Cortex of kidney (tissue), 1 donor: ENCODE data around the gene UBA7.
"Not testable (repeated sequence)": the region's sequence is repeated elsewhere in the genome, so short reads cannot be mapped to it uniquely, and the experiment has no call there.

Experiments used
- DNase-seq: peaks from one replicate; lab custom pipeline; 2025; lab: John Stamatoyannopoulos, UW

UBA7 gene, protein sequence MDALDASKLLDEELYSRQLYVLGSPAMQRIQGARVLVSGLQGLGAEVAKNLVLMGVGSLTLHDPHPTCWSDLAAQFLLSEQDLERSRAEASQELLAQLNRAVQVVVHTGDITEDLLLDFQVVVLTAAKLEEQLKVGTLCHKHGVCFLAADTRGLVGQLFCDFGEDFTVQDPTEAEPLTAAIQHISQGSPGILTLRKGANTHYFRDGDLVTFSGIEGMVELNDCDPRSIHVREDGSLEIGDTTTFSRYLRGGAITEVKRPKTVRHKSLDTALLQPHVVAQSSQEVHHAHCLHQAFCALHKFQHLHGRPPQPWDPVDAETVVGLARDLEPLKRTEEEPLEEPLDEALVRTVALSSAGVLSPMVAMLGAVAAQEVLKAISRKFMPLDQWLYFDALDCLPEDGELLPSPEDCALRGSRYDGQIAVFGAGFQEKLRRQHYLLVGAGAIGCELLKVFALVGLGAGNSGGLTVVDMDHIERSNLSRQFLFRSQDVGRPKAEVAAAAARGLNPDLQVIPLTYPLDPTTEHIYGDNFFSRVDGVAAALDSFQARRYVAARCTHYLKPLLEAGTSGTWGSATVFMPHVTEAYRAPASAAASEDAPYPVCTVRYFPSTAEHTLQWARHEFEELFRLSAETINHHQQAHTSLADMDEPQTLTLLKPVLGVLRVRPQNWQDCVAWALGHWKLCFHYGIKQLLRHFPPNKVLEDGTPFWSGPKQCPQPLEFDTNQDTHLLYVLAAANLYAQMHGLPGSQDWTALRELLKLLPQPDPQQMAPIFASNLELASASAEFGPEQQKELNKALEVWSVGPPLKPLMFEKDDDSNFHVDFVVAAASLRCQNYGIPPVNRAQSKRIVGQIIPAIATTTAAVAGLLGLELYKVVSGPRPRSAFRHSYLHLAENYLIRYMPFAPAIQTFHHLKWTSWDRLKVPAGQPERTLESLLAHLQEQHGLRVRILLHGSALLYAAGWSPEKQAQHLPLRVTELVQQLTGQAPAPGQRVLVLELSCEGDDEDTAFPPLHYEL

DNA sequence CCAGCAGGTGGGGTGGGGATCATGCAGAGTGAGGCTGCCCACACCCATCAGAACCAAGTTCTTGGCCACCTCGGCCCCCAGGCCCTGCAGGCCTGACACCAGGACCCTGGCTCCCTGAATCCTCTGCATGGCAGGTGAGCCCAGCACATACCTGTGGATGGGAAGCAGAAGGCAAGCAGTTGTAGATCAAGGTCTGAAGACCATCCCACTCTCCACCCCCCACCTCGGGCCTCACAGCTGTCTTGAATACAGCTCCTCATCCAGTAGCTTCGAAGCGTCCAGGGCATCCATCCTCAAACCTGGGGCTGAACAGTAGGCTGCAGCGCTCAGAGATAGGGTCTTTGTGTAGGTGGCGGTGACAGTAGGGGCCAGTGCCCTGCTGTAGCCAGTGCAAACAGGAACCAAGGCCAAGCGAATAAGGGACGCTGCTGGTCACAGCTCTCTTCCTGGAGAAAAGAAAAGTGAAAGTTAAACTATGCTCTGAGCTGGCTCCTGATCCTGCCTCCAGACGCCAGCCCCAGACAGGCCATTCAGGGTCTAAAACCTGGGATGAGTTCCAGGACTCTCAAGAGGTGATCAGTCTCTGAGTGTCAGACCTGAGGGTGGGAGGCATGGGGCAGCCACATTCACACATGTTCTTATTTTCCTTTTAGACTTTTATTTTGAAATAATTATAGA lies at the start of gene UBA7:
UBA7 (minus strand) TSS at position 457 of the 678 bp plus-strand sequence; CDS start at position 291, 166 bp downstream.
- DNase-seq, result no peak

DNA sequence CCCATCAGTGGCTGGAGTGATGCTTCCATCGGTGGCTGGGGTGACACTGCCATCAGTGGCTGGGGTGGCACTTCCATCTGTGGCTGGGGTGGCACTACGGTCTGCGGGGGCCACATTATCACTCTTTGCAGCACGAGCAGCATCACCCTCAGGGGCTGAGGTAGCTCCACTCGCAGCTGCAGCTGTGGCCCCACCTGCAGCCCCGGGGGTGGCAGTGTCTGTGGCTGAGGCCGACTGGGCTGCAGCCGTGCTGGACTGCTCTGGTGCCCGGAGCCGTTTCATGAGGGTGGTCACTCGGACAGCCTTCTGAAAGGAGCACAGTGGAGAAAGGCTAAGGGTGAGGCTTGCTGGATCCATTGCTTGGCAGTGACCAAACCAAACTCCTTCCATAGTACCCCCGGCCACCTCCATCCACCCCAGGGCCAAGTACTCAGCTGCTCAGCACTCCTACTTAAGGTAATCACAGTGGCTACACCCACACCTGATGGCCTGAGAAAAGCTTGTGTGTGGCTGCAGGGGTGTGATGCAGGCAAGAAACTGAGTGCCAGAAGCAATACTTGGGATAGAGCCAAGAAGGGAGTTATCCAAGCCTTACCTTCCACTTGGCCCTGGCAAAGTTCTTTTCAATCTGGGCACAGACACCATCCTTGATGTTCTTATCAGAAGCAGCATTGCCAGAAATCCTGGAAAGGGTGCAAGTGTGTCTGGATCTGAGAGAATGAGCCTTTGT lies 46.0 kb upstream of the UBA7 start:
- no peak for DNase-seq

DNA sequence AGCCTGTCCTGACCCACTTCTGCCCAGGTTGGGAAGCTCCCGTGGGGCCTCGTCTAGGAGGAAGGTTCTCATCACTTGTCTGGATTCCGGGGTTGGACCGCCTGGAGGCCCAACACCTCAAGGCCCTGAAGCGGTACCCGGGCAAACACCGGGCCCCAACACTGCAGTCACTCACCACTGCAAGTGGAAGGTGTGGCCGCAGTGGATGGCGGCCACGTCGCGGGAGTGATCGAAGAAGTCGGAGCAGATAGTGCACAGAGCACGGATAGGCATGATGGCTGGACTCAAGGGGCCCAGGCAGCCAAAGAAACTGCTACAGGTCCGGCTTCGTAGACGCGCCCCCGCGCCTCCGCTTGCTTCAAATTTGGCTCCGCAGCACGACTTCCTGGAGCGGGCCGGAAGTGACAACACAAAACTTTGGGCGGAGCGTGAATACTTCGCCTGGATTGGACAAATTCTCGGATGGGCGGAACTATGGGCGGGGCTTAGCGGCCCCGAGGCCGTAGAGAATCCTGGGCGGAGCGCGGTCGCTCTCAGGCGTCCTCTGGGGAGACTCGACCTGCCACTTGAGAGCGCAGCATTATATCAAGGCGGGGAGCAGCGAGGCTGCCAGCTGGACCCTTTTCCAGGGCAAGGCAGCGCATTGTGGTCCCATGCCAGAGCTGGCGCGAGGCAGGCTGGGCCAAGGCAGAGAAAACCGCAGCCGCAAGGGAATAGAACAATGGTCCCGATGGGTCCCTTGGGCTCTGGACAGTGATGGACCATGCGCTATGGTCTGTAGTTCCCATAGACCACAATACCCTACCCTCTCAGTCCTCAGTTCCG lies 42.6 kb upstream of the UBA7 start, which contains the start of gene TRAIP:
TRAIP (minus strand) TSS at position 384 of the 825 bp plus-strand sequence; CDS start at position 273, 111 bp downstream.
- no peak for DNase-seq

DNA sequence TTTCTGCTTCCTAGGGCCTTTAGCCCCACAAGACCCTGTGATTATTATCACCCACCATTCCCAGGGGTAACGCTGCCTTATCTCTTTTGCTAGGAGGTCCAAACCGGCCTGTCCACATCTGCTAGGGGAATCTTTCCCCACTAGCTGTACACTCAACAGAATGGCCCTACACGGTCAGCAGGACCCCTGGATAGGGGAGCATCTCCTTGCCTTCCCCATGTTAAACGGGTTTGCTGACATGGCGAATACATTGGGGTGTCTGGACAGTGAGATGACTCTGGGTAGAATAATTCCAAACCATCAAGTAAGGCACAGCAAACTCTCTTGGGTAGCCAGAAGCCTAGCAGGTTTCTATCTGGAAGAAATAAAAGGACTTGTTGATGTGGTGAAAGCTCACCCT lies 41.9 kb upstream of the UBA7 start:
- DNase-seq, result no peak

DNA sequence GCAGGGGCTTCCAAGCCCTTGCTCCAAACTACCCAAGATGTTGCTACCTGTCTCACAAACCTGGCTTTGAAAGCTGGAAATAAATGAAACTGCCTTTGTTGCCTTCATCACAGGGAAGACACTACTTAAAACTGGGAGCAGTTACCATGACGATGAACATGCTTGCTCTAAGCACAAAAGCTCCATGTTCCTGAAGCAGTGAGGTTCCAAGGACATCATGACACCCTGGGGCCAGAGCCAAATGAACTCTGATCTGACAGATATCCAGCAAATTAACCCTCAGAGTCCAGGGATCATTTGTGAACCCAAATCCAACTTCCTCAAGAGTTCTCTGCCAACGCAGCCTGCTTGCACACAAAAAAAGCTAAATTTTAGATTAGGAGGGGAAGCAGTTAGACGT lies 31.9 kb upstream of the UBA7 start:
- DNase-seq, result no peak

DNA sequence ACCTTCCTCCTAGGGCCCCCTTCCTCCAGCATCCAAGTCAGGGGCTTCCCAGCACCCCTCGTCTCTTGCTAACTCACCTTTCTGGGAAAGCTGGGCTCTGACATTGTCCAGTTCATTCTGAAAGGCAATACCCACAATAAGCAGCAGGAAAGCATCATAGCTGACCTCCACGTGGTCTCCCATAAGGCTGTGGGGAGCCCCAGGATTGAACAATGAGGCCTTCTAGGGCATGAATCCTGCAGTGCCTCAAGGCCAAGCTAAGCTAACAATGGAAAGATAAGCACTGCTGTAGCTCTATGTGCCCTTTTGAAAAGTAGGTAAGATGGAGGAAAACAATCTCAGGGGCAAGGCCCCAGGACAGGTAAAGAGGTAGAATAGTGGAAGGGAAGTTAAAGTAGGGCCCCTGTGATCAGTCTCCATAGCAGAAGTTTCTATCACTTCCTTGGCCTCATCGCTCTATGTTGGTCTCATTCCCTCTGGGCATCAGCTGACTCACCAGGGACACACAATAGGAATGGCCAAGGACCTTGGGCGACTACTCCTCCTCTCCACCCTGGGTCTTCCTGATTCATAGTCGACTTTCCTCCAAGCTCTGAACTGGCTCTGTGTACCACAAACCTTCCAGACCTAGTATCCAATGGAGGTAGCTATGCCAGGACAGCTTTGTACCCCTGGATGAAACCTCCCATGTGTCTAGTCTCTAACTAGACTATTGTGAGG lies 30.9 kb upstream of the UBA7 start:
- no peak for DNase-seq

DNA sequence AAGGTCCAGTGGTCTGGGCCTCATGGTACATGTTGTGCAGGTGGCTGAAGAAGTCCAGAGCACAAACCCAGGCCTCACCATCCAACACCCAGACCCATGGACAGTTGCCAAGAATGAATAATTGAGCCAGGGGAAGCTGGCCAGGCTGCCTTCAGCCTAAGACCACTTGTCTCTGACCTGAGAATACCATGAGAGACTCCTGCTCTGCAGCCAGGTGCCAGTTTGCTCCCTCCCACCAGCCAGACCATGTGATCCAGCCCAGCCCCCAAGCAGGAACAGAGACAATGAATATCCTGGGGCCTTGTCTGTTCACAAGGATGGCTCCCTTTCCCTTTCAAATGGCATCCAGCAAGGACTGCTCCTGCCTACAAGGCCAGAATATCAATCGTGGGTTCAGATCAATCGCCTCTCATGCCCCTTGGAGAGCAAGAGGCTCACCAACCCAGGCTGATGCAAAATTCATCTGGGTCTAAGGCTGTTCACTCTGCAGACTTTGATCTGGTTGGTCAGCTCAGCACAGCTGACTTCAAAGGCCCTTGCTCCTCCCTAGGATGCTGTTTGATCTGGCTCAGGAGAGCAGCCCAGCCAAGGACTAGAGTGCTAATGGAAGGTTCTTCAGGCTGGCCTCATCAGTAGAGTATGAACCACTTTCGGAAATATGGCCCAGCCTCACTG lies 29.2 kb upstream of the UBA7 start:
- no peak for DNase-seq

DNA sequence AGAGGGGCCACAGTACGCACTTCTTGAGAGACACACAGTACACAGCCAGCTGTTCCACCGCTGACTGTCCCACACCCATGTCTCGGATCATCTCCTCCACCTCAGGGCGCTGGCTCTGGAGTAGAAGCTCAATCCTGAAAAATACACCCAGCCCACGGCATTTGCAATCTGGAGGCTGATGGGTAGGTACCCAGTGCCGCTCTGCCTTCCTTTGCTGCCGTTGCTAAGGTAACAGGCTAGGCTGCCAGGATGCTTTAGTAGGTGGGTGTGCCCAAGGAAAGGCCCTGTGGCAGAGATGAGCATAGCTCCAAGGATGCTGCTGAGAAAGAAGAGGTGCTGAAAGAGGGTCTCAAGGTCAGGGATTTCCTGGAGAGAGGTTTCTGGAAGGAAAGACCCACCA lies 28.1 kb upstream of the UBA7 start:
- DNase-seq, result no peak

DNA sequence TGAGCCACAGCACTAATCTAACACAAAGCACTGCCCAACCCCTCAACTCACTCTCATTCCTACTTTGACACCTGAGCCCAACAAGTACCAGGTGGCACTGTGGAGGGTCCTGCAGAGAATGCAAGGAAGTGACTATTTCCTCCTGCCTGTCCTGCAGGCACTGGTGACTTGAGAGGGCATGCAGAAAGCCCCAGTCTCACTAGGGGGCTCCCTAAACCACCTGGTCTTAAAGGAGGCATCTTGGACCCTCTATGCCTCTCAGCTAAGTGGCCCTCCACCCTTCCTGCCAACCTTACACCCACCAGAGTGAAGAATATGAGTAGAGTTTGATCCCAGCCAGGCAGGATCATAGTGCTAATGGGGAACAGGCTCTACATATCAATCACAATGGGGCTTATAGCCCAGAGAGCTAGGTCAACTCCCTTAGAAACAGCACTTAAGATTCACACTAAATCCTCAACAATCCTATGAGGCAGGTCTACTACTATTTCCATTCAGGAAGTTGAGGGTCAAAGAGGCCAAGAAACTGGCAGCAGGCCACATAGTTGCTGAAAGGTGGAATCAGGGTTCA lies 27.5 kb upstream of the UBA7 start:
- no peak for DNase-seq

DNA sequence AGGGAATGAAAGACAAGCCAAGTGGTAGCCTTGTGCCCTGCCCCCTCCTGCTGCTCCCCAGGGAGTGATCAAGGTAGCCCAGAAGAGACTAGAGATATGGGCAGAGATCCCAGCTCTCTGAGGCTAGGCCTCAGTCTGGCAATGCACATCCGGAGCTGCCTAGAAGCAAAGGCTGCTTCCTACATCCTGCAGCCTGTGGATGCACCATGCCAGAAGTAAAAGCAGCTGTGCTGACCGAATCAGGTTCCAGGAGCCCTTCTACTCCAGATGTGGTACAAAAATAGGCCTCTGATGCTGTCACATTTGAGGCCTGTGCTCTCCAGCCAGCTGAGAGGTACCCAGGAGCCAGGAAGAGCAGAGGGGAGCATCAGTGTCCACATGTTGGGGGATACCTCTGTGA lies 26.6 kb upstream of the UBA7 start:
- no peak for DNase-seq

DNA sequence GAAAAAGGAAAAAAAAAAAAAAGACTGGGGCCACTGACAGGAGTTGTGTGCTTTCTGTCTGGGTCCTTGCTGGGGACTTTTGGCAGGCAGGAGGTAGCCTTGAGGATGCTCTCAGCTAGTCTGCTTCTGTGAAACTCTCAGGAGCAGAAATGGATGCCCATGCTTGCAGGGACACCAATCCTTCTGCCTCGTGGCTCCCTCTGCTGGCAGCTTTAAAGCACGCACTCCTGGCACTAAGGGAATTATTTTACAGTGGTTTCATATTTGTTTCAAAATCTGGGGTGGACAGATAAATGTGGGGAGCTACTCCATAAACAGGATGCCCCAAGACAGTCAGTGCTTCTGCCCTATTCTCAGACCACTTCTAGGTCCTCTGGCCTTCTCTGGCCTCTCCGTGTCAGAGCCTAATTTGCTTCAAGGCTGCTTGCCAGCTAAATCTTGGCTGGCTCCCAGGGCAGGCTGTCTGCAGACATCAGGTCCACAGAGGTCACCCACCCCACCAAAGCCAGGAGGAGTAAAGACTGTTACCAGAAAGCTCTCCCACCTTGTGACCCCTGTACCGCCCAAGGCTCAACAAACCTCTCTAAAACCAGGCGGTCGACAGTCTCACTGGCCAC lies 25.5 kb upstream of the UBA7 start:
- DNase-seq, result no peak

DNA sequence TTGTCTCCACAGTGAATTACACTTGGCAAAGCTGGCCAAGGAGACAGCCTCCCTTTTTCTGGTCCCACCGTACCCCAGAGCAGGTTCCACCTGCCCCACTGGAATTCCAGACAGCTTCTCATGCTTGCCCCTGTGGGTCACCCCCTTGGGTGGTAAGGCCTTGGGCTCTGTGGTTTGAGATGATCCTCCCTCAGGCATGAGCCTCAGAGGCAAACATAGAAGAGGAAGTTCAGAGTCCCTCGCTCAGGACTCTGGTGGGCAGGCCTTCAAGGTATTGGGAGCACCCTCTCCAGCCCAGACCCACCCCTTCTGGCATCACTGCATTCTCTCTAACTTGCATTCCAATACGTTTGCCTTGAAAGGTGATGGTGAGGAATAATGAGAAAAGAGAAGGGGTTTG lies 17.6 kb upstream of the UBA7 start:
- no peak for DNase-seq

DNA sequence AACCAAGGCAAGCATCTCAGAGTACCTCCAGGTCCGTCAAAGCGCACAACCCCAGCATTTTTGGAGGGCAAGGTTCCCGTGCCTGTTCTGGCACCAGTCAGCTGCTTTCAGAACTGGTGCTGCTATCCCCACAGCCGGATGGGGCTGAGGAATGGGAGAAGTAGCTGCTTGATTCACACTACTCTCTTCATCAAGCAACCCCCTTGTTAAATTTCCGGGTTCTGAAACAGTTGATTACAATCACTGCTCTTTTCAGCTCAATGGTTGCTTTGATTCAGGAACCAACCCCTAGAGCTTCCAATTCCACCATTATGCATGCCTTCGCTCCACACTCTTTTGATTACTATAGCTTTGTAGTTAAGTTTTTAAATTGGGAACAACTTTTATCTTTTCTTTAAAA lies 12.3 kb upstream of the UBA7 start:
- DNase-seq, result no peak

DNA sequence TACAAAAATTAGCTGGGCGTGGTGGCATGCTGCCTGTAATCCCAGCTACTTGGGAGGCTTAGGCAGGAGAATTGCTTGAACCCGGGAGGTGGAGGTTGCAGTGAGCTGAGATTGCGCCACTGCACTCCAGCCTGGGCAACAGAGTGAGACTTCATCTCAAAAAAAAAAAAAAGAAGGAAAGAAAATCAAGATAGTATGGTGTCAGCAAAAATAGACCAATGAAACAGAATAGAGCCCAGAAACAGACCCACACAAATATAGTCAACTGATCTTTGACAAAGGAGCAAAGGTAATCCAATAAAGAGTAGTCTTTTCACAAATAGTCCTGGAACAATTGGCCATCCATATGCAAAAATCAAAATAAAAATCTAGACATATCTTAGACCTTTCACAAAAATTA lies 9.4 kb upstream of the UBA7 start:
- not testable (repeated sequence) for DNase-seq

DNA sequence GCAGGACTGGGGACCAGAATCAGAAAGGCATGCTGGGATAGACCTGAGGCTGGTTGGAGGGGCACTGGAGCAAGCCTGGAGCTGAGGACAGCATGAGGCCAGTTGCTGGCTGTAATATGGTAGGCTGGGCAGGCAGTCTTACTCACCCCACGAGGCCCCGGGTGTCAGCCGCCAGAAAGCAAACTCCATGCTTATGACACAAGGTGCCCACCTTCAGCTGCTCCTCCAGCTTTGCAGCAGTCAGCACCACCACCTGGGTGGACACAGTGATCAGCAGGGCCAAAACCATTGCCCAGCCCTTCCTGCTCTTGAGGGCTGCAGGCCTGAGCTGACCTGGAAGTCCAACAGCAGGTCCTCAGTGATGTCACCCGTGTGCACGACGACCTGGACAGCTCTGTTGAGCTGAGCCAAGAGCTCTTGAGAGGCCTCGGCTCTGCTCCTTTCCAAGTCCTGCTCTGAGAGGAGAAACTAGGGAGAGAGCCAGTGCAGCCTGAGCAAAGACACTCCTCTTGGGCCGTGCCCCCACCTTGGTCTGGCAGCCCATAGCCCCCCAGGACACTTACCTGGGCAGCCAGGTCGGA lies 747 bp downstream of the UBA7 start:
- DNase-seq, result no peak

DNA sequence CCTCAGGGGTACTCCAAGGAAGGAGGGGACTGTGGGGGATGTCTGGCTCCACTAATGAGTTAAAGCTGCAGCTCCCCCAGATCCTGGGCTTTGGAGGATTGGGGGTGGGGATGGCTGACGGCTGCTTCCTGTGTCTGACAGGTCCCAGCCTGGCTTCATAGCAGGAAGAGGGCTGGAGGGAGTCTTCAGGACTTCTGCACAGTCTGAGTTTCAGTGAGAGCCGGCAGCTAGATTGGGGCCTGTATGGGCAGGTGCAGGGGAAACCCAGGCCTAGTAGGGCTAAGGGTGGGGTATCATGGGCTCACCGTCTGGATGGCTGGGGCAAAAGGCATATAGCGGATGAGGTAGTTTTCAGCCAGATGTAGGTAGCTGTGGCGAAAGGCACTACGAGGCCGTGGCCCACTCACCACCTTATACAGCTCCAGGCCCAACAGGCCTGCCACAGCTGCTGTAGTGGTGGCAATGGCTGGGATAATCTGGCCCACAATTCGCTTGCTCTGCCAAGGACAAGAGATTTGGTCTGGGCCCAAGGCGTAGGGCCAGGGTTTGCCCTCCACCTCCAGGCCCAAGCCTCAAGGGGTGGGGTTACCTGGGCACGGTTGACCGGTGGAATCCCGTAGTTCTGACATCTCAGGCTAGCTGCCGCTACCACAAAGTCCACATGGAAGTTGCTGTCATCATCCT lies 6.2 kb downstream of the UBA7 start:
- DNase-seq, result no peak

DNA sequence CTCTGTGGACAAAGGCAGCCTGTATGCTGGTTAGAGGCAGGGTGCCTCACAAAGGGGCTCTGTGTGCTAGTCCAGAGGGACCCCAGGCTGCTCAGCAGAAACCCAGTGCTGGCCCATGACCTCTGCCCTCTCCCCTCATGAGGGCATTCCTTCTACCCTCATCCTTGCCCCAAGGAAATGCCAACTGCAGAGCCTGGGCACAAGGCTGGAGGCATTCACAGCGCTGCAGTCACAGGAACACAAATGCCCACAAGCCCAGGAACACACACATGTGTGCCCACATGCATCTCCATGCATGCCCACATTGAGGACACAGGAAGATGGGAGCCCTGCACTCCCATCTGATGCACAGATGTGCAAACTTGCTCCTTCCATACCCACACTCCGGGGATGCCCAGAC lies 6.9 kb downstream of the UBA7 start:
- DNase-seq, result no peak
